RWPE2 (cell line): ENCODE measurements around the gene ASTN1.

Source experiments
- ATAC-seq: fragments of 200-7000 bp; cut with Tn5 transposase; 3 replicates; pipeline ENCODE4 v1.9.1; 2021; ENCODE audit warnings: low read depth
- DNase-seq: peaks from one replicate; pipeline ENCODE4 v3.0.0-alpha.2; 2020; ENCODE audit warnings: low spot score
- H3K27ac ChIP-seq: fragments of 450-650 bp; 2 replicates; pipeline ENCODE4 v1.5.1; 2017; ENCODE audit warnings: mild to moderate bottlenecking; ENCODE audit not compliant: poor library complexity, severe bottlenecking
- H3K27me3 ChIP-seq: fragments of 250-450 bp; sonication (Bioruptor Pico); 2 replicates; pipeline ENCODE4 v1.5.1; 2021; ENCODE audit warnings: mild to moderate bottlenecking, moderate library complexity; ENCODE audit not compliant: insufficient read depth, poor library complexity, severe bottlenecking
- H3K36me3 ChIP-seq: fragments of 250-450 bp; sonication (Bioruptor Pico); 2 replicates; pipeline ENCODE4 v1.5.1; 2020; ENCODE audit warnings: low read depth, mild to moderate bottlenecking, moderate library complexity
- H3K4me1 ChIP-seq: fragments of 250-450 bp; sonication (Bioruptor Pico); 2 replicates; pipeline ENCODE4 v1.5.1; 2021; ENCODE audit warnings: mild to moderate bottlenecking, moderate library complexity; ENCODE audit not compliant: insufficient read depth, poor library complexity, severe bottlenecking
- H3K4me3 ChIP-seq: fragments of 250-450 bp; sonication (Bioruptor Pico); 2 replicates; pipeline ENCODE4 v1.5.1; 2021; ENCODE audit warnings: mild to moderate bottlenecking, moderate library complexity; ENCODE audit not compliant: severe bottlenecking
- H3K9me3 ChIP-seq: fragments of 250-450 bp; sonication (Bioruptor Pico); 2 replicates; pipeline ENCODE4 v1.5.1; 2021; ENCODE audit warnings: mild to moderate bottlenecking, moderate library complexity; ENCODE audit not compliant: severe bottlenecking
- TF ChIP-seq, protein P1 (sequence below): fragments of 450-650 bp; IDR thresholded peaks from one replicate; pipeline ENCODE4 v1.5.1; 2017; ENCODE audit warnings: mild to moderate bottlenecking, moderate library complexity; ENCODE audit not compliant: poor library complexity, severe bottlenecking

The ASTN1 gene

DNA sequence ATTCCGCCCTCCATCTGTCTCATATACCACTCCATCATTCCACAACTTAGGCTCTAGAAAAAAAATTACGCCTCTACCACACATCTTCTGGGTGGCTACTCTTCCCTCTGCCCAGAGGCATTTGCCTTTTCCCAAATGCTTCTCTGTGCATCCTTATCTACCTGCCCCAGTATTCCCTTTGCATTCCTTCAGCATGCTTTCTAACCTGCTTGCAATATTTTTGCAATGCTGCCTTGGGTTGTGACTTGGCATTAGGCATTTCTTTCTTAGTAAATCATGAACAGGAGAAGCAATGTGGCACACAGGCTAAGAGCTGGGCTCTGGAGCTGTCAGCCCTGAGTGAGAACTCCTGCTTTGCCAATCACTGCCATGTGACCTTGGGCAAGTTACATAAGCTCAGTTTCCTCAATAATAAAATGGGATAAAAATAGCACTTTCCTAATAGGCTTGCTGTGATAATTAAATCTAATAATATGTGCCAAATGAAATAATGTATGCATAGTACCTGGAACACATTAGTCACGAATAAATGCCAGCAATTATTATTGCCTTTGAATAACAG lies 276.0 kb downstream of the ASTN1 start:
- TF ChIP-seq, protein P1, sequence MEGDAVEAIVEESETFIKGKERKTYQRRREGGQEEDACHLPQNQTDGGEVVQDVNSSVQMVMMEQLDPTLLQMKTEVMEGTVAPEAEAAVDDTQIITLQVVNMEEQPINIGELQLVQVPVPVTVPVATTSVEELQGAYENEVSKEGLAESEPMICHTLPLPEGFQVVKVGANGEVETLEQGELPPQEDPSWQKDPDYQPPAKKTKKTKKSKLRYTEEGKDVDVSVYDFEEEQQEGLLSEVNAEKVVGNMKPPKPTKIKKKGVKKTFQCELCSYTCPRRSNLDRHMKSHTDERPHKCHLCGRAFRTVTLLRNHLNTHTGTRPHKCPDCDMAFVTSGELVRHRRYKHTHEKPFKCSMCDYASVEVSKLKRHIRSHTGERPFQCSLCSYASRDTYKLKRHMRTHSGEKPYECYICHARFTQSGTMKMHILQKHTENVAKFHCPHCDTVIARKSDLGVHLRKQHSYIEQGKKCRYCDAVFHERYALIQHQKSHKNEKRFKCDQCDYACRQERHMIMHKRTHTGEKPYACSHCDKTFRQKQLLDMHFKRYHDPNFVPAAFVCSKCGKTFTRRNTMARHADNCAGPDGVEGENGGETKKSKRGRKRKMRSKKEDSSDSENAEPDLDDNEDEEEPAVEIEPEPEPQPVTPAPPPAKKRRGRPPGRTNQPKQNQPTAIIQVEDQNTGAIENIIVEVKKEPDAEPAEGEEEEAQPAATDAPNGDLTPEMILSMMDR = no peak
- Histone ChIP-seq H3K27me3 (peaks cover 4% of the 10 kb centered on the region), H3K27ac (no peak overlapping the region), H3K36me3 (no peaks in the 10 kb centered on the region), H3K4me3 (no peak overlapping the region), H3K4me1 (no peaks in the 10 kb centered on the region), H3K9me3 (no peaks in the 10 kb centered on the region)
- DNase-seq = no peak
- ATAC-seq = no peak

GRCh38 chr1:176885751-176886150 lies 278.8 kb downstream of the ASTN1 start:
- TF ChIP-seq, protein P1 = no peak
- no peak overlapping the region for H3K4me3 ChIP-seq
- peaks cover 4% of the 10 kb centered on the region for H3K27me3 ChIP-seq
- DNase-seq = no peak
- no peaks in the 10 kb centered on the region for H3K9me3 ChIP-seq
- H3K36me3 ChIP-seq = no peaks in the 10 kb centered on the region
- no peaks in the 10 kb centered on the region for H3K4me1 ChIP-seq
- no peak overlapping the region for H3K27ac ChIP-seq
- ATAC-seq = no peak

GRCh38 chr1:176885341-176885740 lies 279.2 kb downstream of the ASTN1 start:
- Histone ChIP-seq H3K27me3 (peaks cover 4% of the 10 kb centered on the region), H3K4me1 (no peaks in the 10 kb centered on the region), H3K9me3 (no peaks in the 10 kb centered on the region), H3K27ac (no peak overlapping the region), H3K36me3 (no peaks in the 10 kb centered on the region), H3K4me3 (no peak overlapping the region)
- ATAC-seq (no peak), DNase-seq (no peak)
- TF ChIP-seq, protein P1 = no peak

- no peak overlapping the region for H3K4me3 ChIP-seq
- DNase-seq (no peak), ATAC-seq (no peak)
- peaks cover 4% of the 10 kb centered on the region for H3K27me3 ChIP-seq
- no peaks in the 10 kb centered on the region for H3K36me3 ChIP-seq
- TF ChIP-seq, protein P1 = no peak
- H3K4me1 ChIP-seq = no peaks in the 10 kb centered on the region
- H3K27ac ChIP-seq = no peak overlapping the region
- no peaks in the 10 kb centered on the region for H3K9me3 ChIP-seq
These were observed 279.6 kb downstream of the ASTN1 start for GRCh38 chr1:176884911-176885310.

DNA sequence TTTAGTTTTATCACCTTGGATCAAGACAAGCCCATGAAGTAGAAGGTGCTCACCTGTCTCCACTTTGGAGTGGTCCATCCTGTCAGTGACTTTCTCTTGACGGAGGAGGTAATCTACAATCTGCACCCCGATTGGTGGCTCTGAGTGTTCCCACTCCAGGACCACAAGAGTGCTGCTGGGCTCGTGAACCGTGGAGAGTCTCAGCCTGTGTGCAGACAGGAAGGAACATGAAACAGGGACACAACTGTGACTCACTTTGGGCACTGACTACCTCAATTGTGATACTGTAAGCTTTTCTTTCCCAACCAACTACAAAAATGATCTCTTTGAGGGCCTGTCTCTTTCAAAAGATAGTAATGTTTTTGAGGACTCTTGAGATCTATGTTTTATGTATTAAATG lies 280.2 kb downstream of the ASTN1 start:
- ATAC-seq = no peak
- TF ChIP-seq, protein P1 = no peak
- no peak for DNase-seq
- H3K9me3 ChIP-seq = no peaks in the 10 kb centered on the region
- H3K4me3 ChIP-seq = no peak overlapping the region
- no peaks in the 10 kb centered on the region for H3K4me1 ChIP-seq
- H3K27me3 ChIP-seq = peaks cover 4% of the 10 kb centered on the region
- H3K27ac ChIP-seq = no peak overlapping the region
- H3K36me3 ChIP-seq = no peaks in the 10 kb centered on the region
